IPS-NIHi7 (cell line): Measurements from ENCODE around the gene DARS1.
"Not testable (repeated sequence)": the region's sequence is repeated elsewhere in the genome, so short reads cannot be mapped to it uniquely, and the experiment has no call there.

Experiments
- DNase-seq: peaks from one replicate; pipeline ENCODE4 v3.0.0; 2012; ENCODE audit warnings: mixed read lengths; ENCODE audit errors: extremely low spot score

The DARS1 gene

GRCh38 chr2:135945526-135945925 is 39.9 kb downstream of the DARS1 start:
- DNase-seq, result no peak

- DNase-seq, result no peak
Measured at GRCh38 chr2:135944625-135945024, 40.8 kb downstream of the DARS1 start.

GRCh38 chr2:135942936-135943688 is 42.3 kb downstream of the DARS1 start:
- no peak for DNase-seq

GRCh38 chr2:135936524-135936923 is 48.9 kb downstream of the DARS1 start:
- DNase-seq, result no peak

- DNase-seq, result no peak
Measured at GRCh38 chr2:135935914-135936313, 49.5 kb downstream of the DARS1 start.

GRCh38 chr2:135931776-135932443 is 53.5 kb downstream of the DARS1 start:
- DNase-seq, result no peak

- DNase-seq, result no peak
Measured at GRCh38 chr2:135926605-135927004, 58.8 kb downstream of the DARS1 start.

- no peak for DNase-seq
Measured at GRCh38 chr2:135925571-135925970, 59.9 kb downstream of the DARS1 start.

GRCh38 chr2:135916207-135916606 is 69.2 kb downstream of the DARS1 start:
- DNase-seq, result no peak

GRCh38 chr2:135914485-135914884 is 70.9 kb downstream of the DARS1 start:
- no peak for DNase-seq

GRCh38 chr2:135913727-135914365 is 71.6 kb downstream of the DARS1 start:
- DNase-seq, result peak; percentile 31

- no peak for DNase-seq
Measured at GRCh38 chr2:135909976-135910375, 75.5 kb downstream of the DARS1 start.

- no peak for DNase-seq
Measured at GRCh38 chr2:135905679-135906078, 79.7 kb downstream of the DARS1 start.

- no peak for DNase-seq
Measured at GRCh38 chr2:135904341-135904989, 81.0 kb downstream of the DARS1 start.

- no peak for DNase-seq
Measured at GRCh38 chr2:135903650-135904049, 81.8 kb downstream of the DARS1 start.

- no peak for DNase-seq
Measured at GRCh38 chr2:135899567-135899966, 85.9 kb downstream of the DARS1 start.

GRCh38 chr2:135898234-135898786 is 87.1 kb downstream of the DARS1 start:
- DNase-seq, result no peak

- DNase-seq, result no peak
Measured at GRCh38 chr2:135894930-135895329, 90.5 kb downstream of the DARS1 start.

GRCh38 chr2:135893374-135893794 is 92.0 kb downstream of the DARS1 start:
- DNase-seq, result no peak

- DNase-seq, result no peak
Measured at GRCh38 chr2:135890835-135891234, 94.6 kb downstream of the DARS1 start.

- no peak for DNase-seq
Measured at GRCh38 chr2:135890149-135890548, 95.3 kb downstream of the DARS1 start.

- not testable (repeated sequence) for DNase-seq
Measured at GRCh38 chr2:135888587-135888986, 96.8 kb downstream of the DARS1 start.
